Epidermal melanocyte (primary cell): ENCODE results near the gene LRP8.

ENCODE experiments used
- DNase-seq: peaks from one replicate; pipeline ENCODE4 v3.0.0; 2011; ENCODE audit warnings: low spot score; ENCODE audit not compliant: insufficient read length

Gene LRP8

DNA sequence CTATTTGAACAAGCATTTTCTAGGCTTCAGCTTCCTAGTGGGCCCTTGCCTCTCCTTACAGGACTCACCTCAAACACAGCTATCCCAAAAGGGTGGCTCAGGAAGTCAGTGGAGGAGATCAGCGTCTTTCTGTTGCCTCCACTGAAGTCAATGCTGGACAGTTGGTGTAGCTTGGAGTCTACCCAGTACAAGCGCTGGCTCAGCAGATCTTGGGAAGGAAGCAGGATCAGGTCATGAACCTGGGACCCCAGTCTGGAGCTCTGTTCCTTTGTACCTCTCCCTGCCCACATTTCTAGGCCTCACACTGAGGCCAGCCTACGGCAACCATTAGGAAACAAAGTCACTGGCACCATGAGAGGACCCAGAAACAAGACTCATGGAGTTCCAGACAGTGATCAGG is 65.9 kb downstream of the LRP8 start:
- no peak for DNase-seq

DNA sequence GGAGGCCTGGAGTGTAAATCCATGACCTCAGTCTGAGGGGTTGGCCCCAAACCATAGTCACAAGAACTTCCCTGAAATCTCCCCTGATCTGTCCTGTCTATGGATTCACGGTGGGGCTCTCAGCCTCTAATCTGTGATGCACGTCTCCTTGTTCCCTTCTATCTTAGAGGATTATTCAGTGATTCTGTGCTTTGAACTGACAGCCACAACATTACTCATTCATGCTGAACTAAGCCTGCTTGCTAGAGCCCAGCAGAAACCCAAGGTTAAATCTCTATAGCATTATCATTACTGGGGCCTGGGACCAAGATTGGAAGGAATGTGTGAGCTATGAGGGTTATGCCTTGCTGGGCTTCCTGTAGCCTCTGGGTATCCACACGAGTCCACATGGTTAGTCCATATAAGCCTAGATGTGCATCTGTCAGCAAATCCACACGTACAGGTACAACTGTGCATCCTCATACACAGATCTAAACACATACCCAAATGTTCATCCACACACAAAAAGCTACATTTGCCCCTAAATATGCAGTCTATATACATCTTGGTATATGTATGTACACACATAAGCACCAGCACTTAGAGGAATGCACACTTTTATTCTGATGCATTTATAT is 67.1 kb downstream of the LRP8 start:
- no peak for DNase-seq

- no peak for DNase-seq
These were observed 67.9 kb downstream of the LRP8 start for GRCh38 chr1:53259932-53260331.

GRCh38 chr1:53258216-53258615 is 69.7 kb downstream of the LRP8 start:
- no peak for DNase-seq

- DNase-seq: no peak
These were observed 70.3 kb downstream of the LRP8 start for GRCh38 chr1:53257454-53258081.

DNA sequence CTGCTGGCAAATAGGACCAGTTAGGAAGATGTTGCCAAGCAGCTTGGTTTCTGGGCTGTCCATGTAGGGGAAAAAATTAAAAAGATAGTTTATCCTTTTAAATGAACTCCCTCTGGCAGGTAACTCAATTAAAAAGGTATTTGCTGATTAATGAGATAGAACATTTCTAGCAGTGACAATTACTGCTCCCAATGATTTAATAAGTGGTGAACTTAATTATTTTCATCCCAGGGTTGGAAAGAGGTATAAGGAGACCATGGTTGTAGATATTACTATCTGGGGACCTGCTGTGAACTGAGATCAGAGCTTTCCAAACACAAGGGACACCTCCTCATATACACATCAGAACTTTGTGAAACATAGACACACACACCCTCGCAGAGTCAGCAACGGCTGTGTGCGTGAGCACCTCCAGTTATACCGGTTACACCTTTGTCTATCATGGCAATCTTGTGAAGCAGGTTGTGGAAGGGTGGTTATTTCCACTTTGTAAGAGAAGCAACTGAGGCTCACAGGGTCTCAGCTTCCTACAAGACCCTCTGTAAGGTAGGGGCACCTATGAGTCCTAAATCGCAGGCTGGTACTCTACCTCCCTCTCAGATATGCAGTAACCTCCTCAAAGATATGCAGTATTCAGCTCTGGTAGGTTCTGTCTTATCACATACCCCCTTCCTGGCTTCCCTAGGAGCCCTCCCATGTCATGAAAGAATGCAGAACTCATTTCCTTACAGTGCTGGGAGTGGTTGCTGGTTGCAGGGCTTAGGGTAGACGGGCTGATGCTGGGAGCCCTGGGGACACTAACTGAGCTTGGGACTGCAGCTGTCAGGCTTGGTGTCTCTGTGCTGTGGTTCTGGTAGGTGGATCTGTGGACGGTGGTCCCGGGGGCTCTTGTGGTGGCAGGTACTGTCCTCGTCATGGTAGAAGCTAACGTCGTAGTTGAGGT is 71.1 kb downstream of the LRP8 start:
- no peak for DNase-seq

GRCh38 chr1:53255031-53255430 is 72.8 kb downstream of the LRP8 start:
- no peak for DNase-seq

GRCh38 chr1:53254011-53254640 is 73.7 kb downstream of the LRP8 start:
- DNase-seq: no peak

DNA sequence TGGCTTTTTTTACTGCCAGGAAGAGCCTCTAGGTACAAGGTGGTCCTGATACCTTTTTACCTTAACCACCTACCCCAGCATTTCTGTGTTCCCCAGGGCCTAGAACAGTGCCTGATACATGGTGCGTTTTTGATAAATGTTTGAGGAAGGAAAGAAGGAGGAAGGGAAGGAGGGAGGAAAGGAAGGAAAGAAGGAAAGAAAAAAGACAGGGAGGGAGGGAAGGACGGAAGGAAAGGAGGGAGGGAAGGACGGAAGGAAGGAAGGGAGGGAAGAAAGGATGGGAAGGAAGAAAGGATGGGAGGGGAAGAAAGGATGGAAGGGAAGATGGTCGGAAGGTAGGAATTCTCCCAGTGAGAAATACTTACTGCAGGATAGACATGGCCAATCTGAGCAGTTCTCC is 77.5 kb downstream of the LRP8 start:
- no peak for DNase-seq

DNA sequence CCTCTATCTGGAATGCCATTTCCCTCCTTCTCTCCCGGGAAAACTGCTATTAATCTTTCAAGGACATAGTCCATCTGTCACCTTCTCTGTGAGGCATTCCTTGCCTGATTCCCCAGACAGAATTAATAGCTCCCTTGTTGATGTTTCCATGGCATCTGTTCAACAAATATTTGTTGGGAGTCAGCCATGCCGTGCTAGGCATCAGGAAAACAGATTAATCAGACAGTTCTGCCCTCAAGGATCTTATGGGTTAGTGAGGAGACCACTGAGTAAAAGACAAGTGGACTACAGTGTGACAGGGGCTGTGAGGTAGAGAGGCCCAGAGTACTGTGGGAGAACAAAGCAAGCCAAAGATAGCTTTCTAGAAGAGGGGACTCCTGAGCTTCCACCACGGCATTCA is 78.2 kb downstream of the LRP8 start:
- DNase-seq: peak; percentile 34

- no peak for DNase-seq
These were observed 81.4 kb downstream of the LRP8 start for GRCh38 chr1:53246261-53247134.

GRCh38 chr1:53244141-53244540 is 83.7 kb downstream of the LRP8 start:
- no peak for DNase-seq

GRCh38 chr1:53242381-53242780 is 85.5 kb downstream of the LRP8 start:
- no peak for DNase-seq

- DNase-seq: no peak
These were observed 86.0 kb downstream of the LRP8 start for GRCh38 chr1:53241828-53242227.

DNA sequence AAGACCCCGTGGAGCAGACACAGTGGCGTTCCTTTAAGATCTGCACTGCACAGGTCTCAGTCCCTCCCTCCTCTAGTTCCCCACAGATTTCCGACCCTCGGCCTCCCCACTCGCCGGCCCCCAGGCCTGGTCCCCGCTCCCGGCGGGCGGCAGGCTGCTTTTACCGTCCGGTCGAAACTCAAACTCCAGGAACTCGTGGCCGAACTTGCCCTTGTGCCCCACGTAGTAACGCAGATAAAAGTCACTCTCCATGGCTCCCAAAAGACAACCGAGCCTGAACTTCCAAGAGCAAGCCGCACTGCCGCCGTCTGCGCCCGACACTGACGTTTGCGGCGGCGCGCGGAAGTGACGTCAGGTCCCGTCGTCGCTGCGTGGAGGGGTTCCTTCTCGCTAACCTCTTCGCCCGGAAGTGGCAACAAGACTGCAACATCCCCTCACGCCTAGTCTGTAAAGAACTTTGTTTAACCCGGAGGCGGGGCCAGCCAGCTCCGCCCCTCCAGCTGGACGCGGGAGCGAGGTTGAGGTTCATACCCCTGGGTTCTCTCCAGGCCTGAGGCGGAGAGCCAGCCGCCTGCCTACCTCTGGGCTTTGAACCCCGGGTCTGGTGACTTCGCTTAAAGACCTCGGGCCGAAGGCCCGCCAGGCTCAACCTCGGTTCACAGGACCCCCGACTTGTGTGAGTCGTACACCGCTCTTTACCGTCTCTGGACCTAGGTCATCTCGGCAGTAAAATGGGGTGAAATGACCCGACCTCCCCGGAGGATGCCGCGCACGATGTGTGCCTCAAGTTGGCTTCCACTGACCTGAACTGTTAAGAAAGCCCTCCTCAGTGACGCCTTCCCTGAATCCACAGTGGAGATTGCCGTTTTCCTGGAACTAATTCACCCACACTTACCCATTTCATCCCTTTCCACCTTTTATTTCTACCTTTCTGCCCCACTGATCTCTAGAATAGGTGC is 89.4 kb downstream of the LRP8 start, which contains the start of gene MAGOH:
TSS of gene MAGOH (minus strand) at position 322 of the 959 bp plus-strand sequence. CDS start at position 252, 70 bp downstream.
- peak; percentile 98 for DNase-seq

- DNase-seq: no peak
These were observed 90.2 kb downstream of the LRP8 start for GRCh38 chr1:53237638-53238037.

- DNase-seq: no peak
These were observed 106.9 kb downstream of the LRP8 start for GRCh38 chr1:53220962-53221286.

DNA sequence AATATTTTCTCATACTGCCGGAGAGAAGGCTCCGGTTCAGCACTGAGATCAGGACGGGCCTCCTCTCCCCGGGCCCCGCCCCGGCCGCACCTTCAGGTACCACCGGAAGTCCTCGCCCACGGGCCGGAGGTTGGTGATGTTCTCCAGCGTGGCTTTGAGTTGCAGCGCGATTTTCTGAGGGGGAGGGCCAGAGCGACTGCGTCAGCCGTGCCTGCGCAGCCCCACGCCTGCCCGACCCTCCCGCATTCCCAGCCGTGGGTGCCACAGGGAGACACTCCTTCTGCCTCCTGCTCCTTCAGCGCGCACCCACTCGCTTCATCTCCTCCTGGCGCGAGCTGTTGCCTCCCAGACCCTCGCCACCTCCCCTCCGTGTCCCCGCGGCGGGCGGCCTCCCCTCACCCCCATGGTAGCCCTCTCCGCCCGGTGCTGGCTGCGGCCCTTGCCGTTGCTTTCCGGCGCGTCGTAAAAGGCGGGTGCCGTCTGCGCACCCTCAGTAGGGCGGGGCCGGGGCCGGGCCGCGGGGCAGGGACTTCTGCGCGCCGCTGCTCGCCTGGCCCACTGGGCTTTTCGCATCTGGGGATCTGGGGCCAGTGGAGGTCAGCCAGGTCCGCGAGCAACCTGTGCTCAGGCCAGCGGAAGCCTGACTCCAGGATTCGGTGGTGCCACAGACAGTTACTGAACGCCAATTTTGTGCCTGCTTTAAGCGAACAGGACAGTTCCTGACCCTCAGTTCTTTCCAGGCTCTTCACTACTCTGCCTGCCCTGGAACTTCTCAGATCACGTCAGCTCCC is 107.5 kb downstream of the LRP8 start, which contains the start of gene CZIB:
TSS of gene CZIB (minus strand) at position 464 of the 791 bp plus-strand sequence. CDS start at position 405, 59 bp downstream.
- DNase-seq: peak; percentile 72

DNA sequence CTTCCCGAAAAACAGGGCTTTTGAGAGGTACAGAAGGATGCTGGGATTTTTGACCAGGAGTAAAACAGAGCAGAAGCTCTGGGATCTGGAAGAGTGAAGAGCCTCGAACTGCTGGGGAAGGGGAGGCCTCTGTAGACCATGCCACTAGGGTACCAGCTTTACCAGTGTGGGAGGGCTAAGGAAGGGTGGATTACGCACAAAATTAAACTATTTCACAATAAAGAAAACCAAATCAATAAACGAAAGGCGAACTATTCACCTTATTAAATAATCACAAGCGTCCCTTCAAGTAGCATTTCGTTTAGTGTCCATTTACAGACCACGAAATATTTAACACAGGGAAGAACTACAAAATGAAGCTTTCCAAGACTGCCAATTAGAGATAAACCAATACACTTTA is 108.2 kb downstream of the LRP8 start:
- no peak for DNase-seq
